GM12878 (cell line): ENCODE results near the gene CDR2L. TPM values are rescaled to one million over a fixed set of nuclear protein-coding genes. Genes with fewer than 3 reads are reported as not detected.

Source experiments
- ATF7 ChIP-seq: fragments of 450-650 bp; IDR thresholded peaks from 2 replicates; pipeline ENCODE4 v1.6.1; 2016; ENCODE audit warnings: low read depth, mild to moderate bottlenecking
- CBX3 ChIP-seq: fragments of 200-600 bp; sonication (generic); IDR thresholded peaks from 2 replicates; pipeline ENCODE4 v1.6.1; 2016; ENCODE audit warnings: low read depth, borderline replicate concordance
- EGR1 ChIP-seq, 2 experiments: IDR thresholded peaks; 1 replicate in 1 of 2; 2 replicates in 1 of 2; pipeline ENCODE4 v1.6.1; 2011 to 2012; ENCODE audit warnings: low read depth in 2 of 2, low read length in 2 of 2, borderline replicate concordance in 1 of 2, mild to moderate bottlenecking in 1 of 2, moderate library complexity in 1 of 2
- ETV6 ChIP-seq, 2 experiments: fragments of 450-650 bp in 1 of 2; IDR thresholded peaks in 1 of 2; conservative IDR thresholded peaks in 1 of 2; 2 replicates each; pipeline ENCODE4 v1.6.1; 2014; ENCODE audit warnings: antibody characterized with exemption in 1 of 2, borderline replicate concordance in 1 of 2, low read depth in 1 of 2, mild to moderate bottlenecking in 1 of 2, moderate library complexity in 1 of 2
- KAT2A ChIP-seq: conservative IDR thresholded peaks from 2 replicates; pipeline ENCODE4 v1.6.1; 2011; ENCODE audit warnings: low read depth, low read length; ENCODE audit not compliant: control insufficient read depth
- MLLT1 ChIP-seq: fragments of 450-650 bp; IDR thresholded peaks from 2 replicates; pipeline ENCODE4 v1.6.1; 2016; ENCODE audit warnings: mild to moderate bottlenecking
- MYB ChIP-seq: fragments of 150-350 bp; IDR thresholded peaks from 2 replicates; pipeline ENCODE4 v1.6.1; 2014; ENCODE audit warnings: mild to moderate bottlenecking, low read depth, low read length, borderline replicate concordance
- NKRF ChIP-seq: fragments of 450-650 bp; conservative IDR thresholded peaks from 2 replicates; pipeline ENCODE4 v1.6.1; 2017; ENCODE audit warnings: mild to moderate bottlenecking, moderate library complexity
- NR2C2 ChIP-seq: IDR thresholded peaks from 2 replicates; pipeline ENCODE4 v1.6.1; 2011; ENCODE audit warnings: borderline replicate concordance, low read depth; ENCODE audit not compliant: control insufficient read depth, insufficient read length
- SUPT20H ChIP-seq: IDR thresholded peaks from 2 replicates; pipeline ENCODE4 v1.6.1; 2011; ENCODE audit warnings: low read depth, mild to moderate bottlenecking, low read length, moderate library complexity, borderline replicate concordance; ENCODE audit not compliant: control insufficient read depth
- TARDBP ChIP-seq: IDR thresholded peaks from 2 replicates; pipeline ENCODE4 v1.6.1; 2016; ENCODE audit warnings: borderline replicate concordance
- YY1 ChIP-seq: IDR thresholded peaks from 2 replicates; pipeline ENCODE4 v1.6.1; 2011; ENCODE audit warnings: low read depth, mild to moderate bottlenecking, low read length
- ZBTB40 ChIP-seq: fragments of 450-650 bp; IDR thresholded peaks from 2 replicates; pipeline ENCODE4 v1.6.1; 2016; ENCODE audit warnings: mild to moderate bottlenecking, moderate library complexity, borderline replicate concordance
- ZZZ3 ChIP-seq: IDR thresholded peaks from 2 replicates; pipeline ENCODE4 v1.6.1; 2011; ENCODE audit warnings: low read depth; ENCODE audit not compliant: control insufficient read depth, insufficient read length
- polyA plus RNA-seq, 11 experiments: library from polyadenylated mRNA; depleted of rRNA in 4 of 11; unstranded in 6 of 11; stranded (reverse) in 5 of 11; fragments of >200 nt; fragmentation: Nextera tagmentation in 4 of 11; fragmentation: Illumina TruSeq in 1 of 11; extraction: Ambion mirVana in 4 of 11; extraction: Trizol in 1 of 11; gene quantifications; 1 replicate in 1 of 11; 2 replicates in 10 of 11; pipeline versions ENCODE4 v1.2.1 to v1.2.3, GENCODE V29; 2011 to 2016; ENCODE audit warnings: inconsistent platforms in 2 of 11, missing spikeins in 2 of 11, low read depth in 1 of 11
- total RNA-seq, 4 experiments: library from RNA; depleted of rRNA in 3 of 4; stranded (reverse); fragments of >200 nt in 3 of 4; fragmentation: Illumina TruSeq in 1 of 4; extraction: Trizol in 1 of 4; gene quantifications; 2 replicates each; pipeline versions ENCODE4 v1.2.1 to v1.2.3, GENCODE V29; 2013 to 2021
- TF ChIP-seq, protein P1 (sequence below): fragments of 150-350 bp; IDR thresholded peaks from 2 replicates; pipeline ENCODE4 v1.6.1; 2016; ENCODE audit warnings: low read depth, low read length
- TF ChIP-seq, protein P2 (sequence below): IDR thresholded peaks from 2 replicates; pipeline ENCODE4 v1.6.1; 2011; ENCODE audit warnings: low read depth, mild to moderate bottlenecking, low read length, moderate library complexity, borderline replicate concordance; ENCODE audit errors: extremely low read depth

The CDR2L gene
- total and polyA plus RNA-seq, 10 of the 15 experiments (the other 5 are each of a cell fraction or from before 2014, with no cell fraction given) = 0.03 to 0.18 (median 0.04) TPM; not detected in 6

- TF ChIP-seq, protein P1, sequence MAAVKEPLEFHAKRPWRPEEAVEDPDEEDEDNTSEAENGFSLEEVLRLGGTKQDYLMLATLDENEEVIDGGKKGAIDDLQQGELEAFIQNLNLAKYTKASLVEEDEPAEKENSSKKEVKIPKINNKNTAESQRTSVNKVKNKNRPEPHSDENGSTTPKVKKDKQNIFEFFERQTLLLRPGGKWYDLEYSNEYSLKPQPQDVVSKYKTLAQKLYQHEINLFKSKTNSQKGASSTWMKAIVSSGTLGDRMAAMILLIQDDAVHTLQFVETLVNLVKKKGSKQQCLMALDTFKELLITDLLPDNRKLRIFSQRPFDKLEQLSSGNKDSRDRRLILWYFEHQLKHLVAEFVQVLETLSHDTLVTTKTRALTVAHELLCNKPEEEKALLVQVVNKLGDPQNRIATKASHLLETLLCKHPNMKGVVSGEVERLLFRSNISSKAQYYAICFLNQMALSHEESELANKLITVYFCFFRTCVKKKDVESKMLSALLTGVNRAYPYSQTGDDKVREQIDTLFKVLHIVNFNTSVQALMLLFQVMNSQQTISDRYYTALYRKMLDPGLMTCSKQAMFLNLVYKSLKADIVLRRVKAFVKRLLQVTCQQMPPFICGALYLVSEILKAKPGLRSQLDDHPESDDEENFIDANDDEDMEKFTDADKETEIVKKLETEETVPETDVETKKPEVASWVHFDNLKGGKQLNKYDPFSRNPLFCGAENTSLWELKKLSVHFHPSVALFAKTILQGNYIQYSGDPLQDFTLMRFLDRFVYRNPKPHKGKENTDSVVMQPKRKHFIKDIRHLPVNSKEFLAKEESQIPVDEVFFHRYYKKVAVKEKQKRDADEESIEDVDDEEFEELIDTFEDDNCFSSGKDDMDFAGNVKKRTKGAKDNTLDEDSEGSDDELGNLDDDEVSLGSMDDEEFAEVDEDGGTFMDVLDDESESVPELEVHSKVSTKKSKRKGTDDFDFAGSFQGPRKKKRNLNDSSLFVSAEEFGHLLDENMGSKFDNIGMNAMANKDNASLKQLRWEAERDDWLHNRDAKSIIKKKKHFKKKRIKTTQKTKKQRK = no peak
- TF ChIP-seq ZBTB40 (peak; percentile 97), YY1 (peak; percentile 98), ETV6 (conservative IDR thresholded peaks at IDR 0.05 in 1 of 2, IDR thresholded peaks at IDR 0.05 in 1 of 2; ENCODE audit: borderline replicate concordance in 1 of 2, low read depth in 1 of 2) (no peak), ATF7 (peak; percentile 21; the same call in 1 of the 2 replicates), TARDBP (no peak; the same call in 1 of the 2 replicates), MYB (no peak), CBX3 (no peak), NKRF (peak; percentile 55; the same call in 1 of the 2 replicates), SUPT20H (no peak), EGR1 (IDR thresholded peaks at IDR 0.05; ENCODE audit: borderline replicate concordance in 1 of 2, low read depth in 2 of 2, low read length in 2 of 2) (peak; percentile 48 to 67; a peak in 2 of 3 replicates), KAT2A (no peak), NR2C2 (no peak), MLLT1 (peak; percentile 95), ZZZ3 (no peak)
- TF ChIP-seq, protein P2, sequence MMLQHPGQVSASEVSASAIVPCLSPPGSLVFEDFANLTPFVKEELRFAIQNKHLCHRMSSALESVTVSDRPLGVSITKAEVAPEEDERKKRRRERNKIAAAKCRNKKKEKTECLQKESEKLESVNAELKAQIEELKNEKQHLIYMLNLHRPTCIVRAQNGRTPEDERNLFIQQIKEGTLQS = no peak
Observed at GRCh38 chr17:75012346-75013091, 25.1 kb downstream of the CDR2L start, which contains the start of gene MRPL58 (continued).
